Activated T-cell treated with anti-CD3 and anti-CD28 coated beads, Interleukin-2, amount 50 U/mL, for 24 hours (primary cell): ENCODE measurements around the gene SUMF1.
A peak's percentile ranks its signal among the peaks of the same experiment; 100 is the strongest.
"Not testable (repeated sequence)": the region's sequence is repeated elsewhere in the genome, so short reads cannot be mapped to it uniquely, and the experiment has no call there.

Experiments used
- DNase-seq: peaks from one replicate; pipeline ENCODE4 v3.0.0-alpha.2; 2020
- H3K27ac Mint-ChIP-seq: 2 replicates; pipeline ENCODE4 v1.8.0; 2020; ENCODE audit warnings: mild to moderate bottlenecking, mixed read lengths
- H3K27me3 Mint-ChIP-seq: 2 replicates; pipeline ENCODE4 v1.8.0; 2020; ENCODE audit warnings: mixed read lengths
- H3K36me3 Mint-ChIP-seq: 2 replicates; pipeline ENCODE4 v1.8.0; 2020; ENCODE audit warnings: low read depth, mixed read lengths
- H3K4me1 Mint-ChIP-seq: 2 replicates; pipeline ENCODE4 v1.8.0; 2020; ENCODE audit warnings: low read depth, mixed read lengths
- H3K4me3 Mint-ChIP-seq: 2 replicates; pipeline ENCODE4 v1.8.0; 2020; ENCODE audit warnings: mild to moderate bottlenecking, moderate library complexity, mixed read lengths
- H3K9me3 Mint-ChIP-seq: 2 replicates; pipeline ENCODE4 v1.8.0; 2020; ENCODE audit warnings: mixed read lengths

Gene SUMF1

GRCh38 chr3:4350789-4351163 lies 116.3 kb downstream of the SUMF1 start:
- no peaks in the 10 kb centered on the region for H3K36me3 Mint-ChIP-seq
- peak; percentile 40 for DNase-seq

GRCh38 chr3:4343258-4343657 lies 123.8 kb downstream of the SUMF1 start:
- no peaks in the 10 kb centered on the region for H3K27me3 Mint-ChIP-seq
- no peak overlapping the region for H3K27ac Mint-ChIP-seq
- H3K4me1 Mint-ChIP-seq, result peaks cover 3% of the 10 kb centered on the region
- no peaks in the 10 kb centered on the region for H3K9me3 Mint-ChIP-seq
- no peak overlapping the region for H3K4me3 Mint-ChIP-seq
- no peak for DNase-seq
- H3K36me3 Mint-ChIP-seq, result peaks cover 6% of the 10 kb centered on the region

More at GRCh38 chr3:4350789-4351163, 116.3 kb downstream of the SUMF1 start:
- peak overlapping the region; percentile 94 for H3K27ac Mint-ChIP-seq
- H3K27me3 Mint-ChIP-seq, result no peaks in the 10 kb centered on the region
- H3K9me3 Mint-ChIP-seq, result no peaks in the 10 kb centered on the region
- H3K4me1 Mint-ChIP-seq, result peaks cover 25% of the 10 kb centered on the region
- H3K4me3 Mint-ChIP-seq, result peak overlapping the region; percentile 69

GRCh38 chr3:4341336-4341675 lies 125.8 kb downstream of the SUMF1 start:
- H3K36me3 Mint-ChIP-seq, result peaks cover 6% of the 10 kb centered on the region

GRCh38 chr3:4340411-4341335 lies 126.4 kb downstream of the SUMF1 start:
- Mint-ChIP-seq H3K36me3 (peaks cover 6% of the 10 kb centered on the region), H3K27me3 (no peaks in the 10 kb centered on the region), H3K27ac (peak overlapping the region; percentile 7), H3K4me3 (no peak overlapping the region), H3K4me1 (peaks cover 3% of the 10 kb centered on the region), H3K9me3 (no peaks in the 10 kb centered on the region)
- no peak for DNase-seq

More at GRCh38 chr3:4341336-4341675, 125.8 kb downstream of the SUMF1 start:
- no peak for DNase-seq
- H3K9me3 Mint-ChIP-seq, result no peaks in the 10 kb centered on the region
- no peak overlapping the region for H3K27ac Mint-ChIP-seq
- no peaks in the 10 kb centered on the region for H3K27me3 Mint-ChIP-seq
- no peak overlapping the region for H3K4me3 Mint-ChIP-seq
- H3K4me1 Mint-ChIP-seq, result peaks cover 3% of the 10 kb centered on the region

GRCh38 chr3:4340077-4340410 lies 127.0 kb downstream of the SUMF1 start:
- Mint-ChIP-seq H3K36me3 (peaks cover 6% of the 10 kb centered on the region), H3K27ac (no peak overlapping the region), H3K4me1 (peaks cover 3% of the 10 kb centered on the region), H3K27me3 (no peaks in the 10 kb centered on the region), H3K9me3 (no peaks in the 10 kb centered on the region), H3K4me3 (no peak overlapping the region)
- no peak for DNase-seq

GRCh38 chr3:4338751-4339150 lies 128.3 kb downstream of the SUMF1 start:
- peaks cover 3% of the 10 kb centered on the region for H3K4me1 Mint-ChIP-seq
- H3K27ac Mint-ChIP-seq, result no peak overlapping the region
- H3K9me3 Mint-ChIP-seq, result no peaks in the 10 kb centered on the region
- H3K36me3 Mint-ChIP-seq, result peaks cover 4% of the 10 kb centered on the region
- no peaks in the 10 kb centered on the region for H3K27me3 Mint-ChIP-seq
- no peak overlapping the region for H3K4me3 Mint-ChIP-seq
- DNase-seq, result no peak

GRCh38 chr3:4336850-4337546 lies 130.1 kb downstream of the SUMF1 start:
- Mint-ChIP-seq H3K4me3 (no peak overlapping the region), H3K27me3 (no peaks in the 10 kb centered on the region), H3K27ac (no peak overlapping the region), H3K9me3 (no peaks in the 10 kb centered on the region), H3K36me3 (peaks cover 4% of the 10 kb centered on the region), H3K4me1 (peaks cover 3% of the 10 kb centered on the region)
- DNase-seq, result no peak

GRCh38 chr3:4335840-4336562 lies 131.1 kb downstream of the SUMF1 start:
- peaks cover 3% of the 10 kb centered on the region for H3K4me1 Mint-ChIP-seq
- peaks cover 4% of the 10 kb centered on the region for H3K36me3 Mint-ChIP-seq
- H3K27ac Mint-ChIP-seq, result no peak overlapping the region
- DNase-seq, result no peak
- H3K27me3 Mint-ChIP-seq, result no peaks in the 10 kb centered on the region
- H3K4me3 Mint-ChIP-seq, result no peak overlapping the region
- H3K9me3 Mint-ChIP-seq, result no peaks in the 10 kb centered on the region

- DNase-seq, result no peak
- no peak overlapping the region for H3K4me3 Mint-ChIP-seq
- H3K36me3 Mint-ChIP-seq, result peaks cover 9% of the 10 kb centered on the region
- H3K27me3 Mint-ChIP-seq, result no peaks in the 10 kb centered on the region
- H3K27ac Mint-ChIP-seq, result no peak overlapping the region
- no peaks in the 10 kb centered on the region for H3K4me1 Mint-ChIP-seq
- peaks cover 9% of the 10 kb centered on the region for H3K9me3 Mint-ChIP-seq
Measured at GRCh38 chr3:4334548-4334947, 132.5 kb downstream of the SUMF1 start.

- Mint-ChIP-seq H3K27ac (no peak overlapping the region), H3K4me3 (no peak overlapping the region), H3K27me3 (no peaks in the 10 kb centered on the region), H3K9me3 (peaks cover 15% of the 10 kb centered on the region), H3K36me3 (peaks cover 18% of the 10 kb centered on the region), H3K4me1 (no peaks in the 10 kb centered on the region)
- no peak for DNase-seq
Measured at GRCh38 chr3:4332991-4333390, 134.1 kb downstream of the SUMF1 start.

GRCh38 chr3:4332574-4332973 lies 134.5 kb downstream of the SUMF1 start:
- no peak overlapping the region for H3K27ac Mint-ChIP-seq
- peaks cover 18% of the 10 kb centered on the region for H3K36me3 Mint-ChIP-seq
- H3K4me1 Mint-ChIP-seq, result no peaks in the 10 kb centered on the region
- H3K9me3 Mint-ChIP-seq, result peaks cover 15% of the 10 kb centered on the region
- no peak for DNase-seq
- H3K4me3 Mint-ChIP-seq, result no peak overlapping the region
- H3K27me3 Mint-ChIP-seq, result no peaks in the 10 kb centered on the region

GRCh38 chr3:4332111-4332510 lies 135.0 kb downstream of the SUMF1 start:
- peaks cover 20% of the 10 kb centered on the region for H3K36me3 Mint-ChIP-seq
- H3K27me3 Mint-ChIP-seq, result no peaks in the 10 kb centered on the region
- DNase-seq, result no peak
- H3K9me3 Mint-ChIP-seq, result peaks cover 17% of the 10 kb centered on the region
- no peak overlapping the region for H3K4me3 Mint-ChIP-seq
- no peak overlapping the region for H3K27ac Mint-ChIP-seq
- no peaks in the 10 kb centered on the region for H3K4me1 Mint-ChIP-seq

- not testable (repeated sequence) for H3K27me3 Mint-ChIP-seq, H3K4me1 Mint-ChIP-seq, H3K4me3 Mint-ChIP-seq, DNase-seq, H3K27ac Mint-ChIP-seq
- peaks cover 24% of the 10 kb centered on the region for H3K36me3 Mint-ChIP-seq
- peaks cover 19% of the 10 kb centered on the region for H3K9me3 Mint-ChIP-seq
Measured at GRCh38 chr3:4329806-4330205, 137.3 kb downstream of the SUMF1 start.

GRCh38 chr3:4326868-4327267 lies 140.2 kb downstream of the SUMF1 start:
- Mint-ChIP-seq H3K4me1 (peaks cover under 1% of the 10 kb centered on the region), H3K4me3 (no peak overlapping the region), H3K27me3 (no peaks in the 10 kb centered on the region), H3K9me3 (peaks cover 19% of the 10 kb centered on the region), H3K27ac (no peak overlapping the region), H3K36me3 (peaks cover 24% of the 10 kb centered on the region)
- no peak for DNase-seq
